ENCODE data around the gene RNF39.
A peak's percentile ranks its signal among the peaks of the same experiment; 100 is the strongest.

The RNF39 gene

DNA sequence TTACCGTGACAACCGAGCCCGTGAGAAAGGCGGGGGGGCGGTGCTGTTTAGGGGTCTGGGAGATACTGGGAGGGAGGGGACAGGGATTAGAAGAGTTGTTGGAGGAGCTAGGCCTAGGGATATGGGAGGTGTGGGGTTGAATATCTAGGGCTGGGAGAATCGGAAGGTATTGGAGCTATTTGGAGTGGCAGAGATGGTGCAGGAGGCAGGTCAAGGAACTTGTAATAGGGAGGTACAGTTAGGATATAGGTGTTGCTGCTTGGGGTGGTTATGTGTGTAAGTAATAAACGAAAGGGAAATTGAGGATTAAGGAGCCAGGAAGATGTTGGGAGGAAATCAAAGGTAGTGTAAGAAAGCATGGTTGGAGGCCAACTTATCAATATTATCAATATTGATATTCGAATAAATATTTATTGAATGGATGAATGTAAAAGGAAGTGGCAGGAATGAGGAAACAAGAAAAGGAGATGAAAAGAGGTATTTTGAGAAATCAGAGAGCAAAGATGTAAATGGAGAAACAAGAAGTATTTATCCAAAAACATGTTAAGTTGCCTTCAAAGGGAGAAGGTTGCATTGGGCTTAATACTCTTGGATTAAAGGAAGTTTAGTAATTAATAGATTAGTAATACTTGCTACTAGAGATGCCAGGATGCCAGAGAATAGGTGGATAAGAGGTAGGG lies 8.0 kb downstream of the RNF39 start:
- Histone ChIP-seq H3K36me3 (replicated peaks; ENCODE audit: insufficient read depth, low read length) (no peaks in the 10 kb centered on the region), H3K9me2 (replicated peaks; ENCODE audit: insufficient read depth, low read length) (no peaks in the 10 kb centered on the region), H4K20me1 (ENCODE audit: insufficient read depth, low read length) (no peaks in the 10 kb centered on the region), H3F3A (ENCODE audit: insufficient read depth, low read length) (peaks cover 13% of the 10 kb centered on the region), H3K9me3 (replicated peaks; ENCODE audit: insufficient read depth, low read length) (no peaks in the 10 kb centered on the region), H3K27ac (ENCODE audit: low read length) (peak overlapping the region; percentile 86; the same call in 1 of the 2 replicates), H3K27me3 (replicated peaks; ENCODE audit: insufficient read depth, low read length) (no peaks in the 10 kb centered on the region), H3K4me1 (ENCODE audit: low read length) (peaks cover 10% of the 10 kb centered on the region; the same call in 1 of the 2 replicates), H3K4me3 (ENCODE audit: low read length) (peak overlapping the region; percentile 73), H3K79me2 (ENCODE audit: low read length) (peaks cover 18% of the 10 kb centered on the region), H2AFZ (ENCODE audit: low read length) (peak overlapping the region; percentile 54), H3K9ac (ENCODE audit: low read length) (peak overlapping the region; percentile 64), H3K4me2 (ENCODE audit: low read depth, low read length) (peak overlapping the region; percentile 63)
- no peak for DNase-seq
- no peak for TF ChIP-seq CTCF (IDR thresholded peaks at IDR 0.05; ENCODE audit: low read length)
- TF ChIP-seq EZH2phosphoT487 (IDR thresholded peaks at IDR 0.05; ENCODE audit: low read length) = no peak
- TF ChIP-seq EZH2 (optimal IDR thresholded peaks at IDR 0.05; ENCODE audit: low read depth, low read length) = no peak

DNA sequence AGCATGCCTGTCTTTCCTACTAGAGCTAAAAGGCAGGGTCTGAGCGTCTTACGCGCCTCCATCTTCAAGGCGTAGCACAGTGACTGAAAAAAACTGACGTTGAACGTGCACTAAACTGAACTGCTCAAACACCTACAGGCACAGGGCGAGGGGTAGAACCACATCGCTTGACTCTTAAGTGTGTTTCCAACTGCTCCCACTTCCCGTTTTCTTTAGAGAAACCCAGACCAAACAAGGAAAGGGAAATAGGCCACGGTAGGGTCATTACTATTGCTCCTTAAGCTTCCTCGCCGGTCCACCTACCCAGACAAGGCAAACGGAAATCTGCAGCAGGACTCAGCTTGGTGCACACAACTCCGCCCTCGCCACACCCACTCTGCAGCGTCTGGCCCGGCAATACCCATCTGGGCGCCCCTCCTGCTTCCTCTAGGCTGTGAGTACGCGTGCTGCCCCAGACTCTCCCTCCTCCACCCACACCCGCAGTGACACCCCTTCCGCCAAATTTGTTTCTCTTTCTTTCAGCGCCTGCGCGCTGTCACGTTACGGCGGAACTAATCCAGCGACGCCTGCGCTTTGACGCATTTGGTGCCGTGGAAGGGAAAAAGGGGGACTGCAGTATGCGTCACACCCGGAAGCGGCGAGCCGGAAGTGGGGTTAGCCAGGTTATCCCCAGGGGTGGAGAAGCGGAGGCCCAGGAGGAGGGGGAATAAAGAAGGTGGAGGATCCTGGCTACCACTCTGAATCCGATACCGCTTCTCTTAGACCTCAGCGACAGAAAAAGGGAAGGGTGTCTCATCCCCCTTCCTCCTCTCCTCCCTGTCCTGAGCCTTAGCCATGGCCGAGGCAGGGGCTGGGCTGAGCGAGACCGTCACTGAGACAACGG lies 8.8 kb downstream of the RNF39 start, which contains the start of gene PPP1R11:
Gene PPP1R11, plus strand, starts transcription at position 622 of the 883 bp plus-strand sequence. Its CDS starts 213 bp downstream, at position 835.
- H3K9me3 ChIP-seq (replicated peaks; ENCODE audit: insufficient read depth, low read length) = no peaks in the 10 kb centered on the region
- H3F3A ChIP-seq (ENCODE audit: insufficient read depth, low read length) = peaks cover 13% of the 10 kb centered on the region
- peaks cover 22% of the 10 kb centered on the region for H3K79me2 ChIP-seq (ENCODE audit: low read length)
- H3K9ac ChIP-seq (ENCODE audit: low read length) = peak within 1 kb of the TSS; percentile 68
- peak within 1 kb of the TSS; percentile 83 for H3K4me2 ChIP-seq (ENCODE audit: low read depth, low read length)
- H3K4me1 ChIP-seq (ENCODE audit: low read length) = peaks cover 14% of the 10 kb centered on the region
- peak within 1 kb of the TSS; percentile 94 for H2AFZ ChIP-seq (ENCODE audit: low read length)
- DNase-seq = peak; percentile 98
- H3K4me3 ChIP-seq (ENCODE audit: low read length) = peak within 1 kb of the TSS; percentile 73
- no peaks in the 10 kb centered on the region for H3K27me3 ChIP-seq (replicated peaks; ENCODE audit: insufficient read depth, low read length)
- H3K36me3 ChIP-seq (replicated peaks; ENCODE audit: insufficient read depth, low read length) = no peaks in the 10 kb centered on the region
- H3K27ac ChIP-seq (ENCODE audit: low read length) = peak within 1 kb of the TSS; percentile 86
- H4K20me1 ChIP-seq (ENCODE audit: insufficient read depth, low read length) = no peaks in the 10 kb centered on the region
- TF ChIP-seq EZH2phosphoT487 (IDR thresholded peaks at IDR 0.05; ENCODE audit: low read length) (no peak), CTCF (IDR thresholded peaks at IDR 0.05; ENCODE audit: low read length) (no peak), EZH2 (optimal IDR thresholded peaks at IDR 0.05; ENCODE audit: low read depth, low read length) (no peak)
- no peaks in the 10 kb centered on the region for H3K9me2 ChIP-seq (replicated peaks; ENCODE audit: insufficient read depth, low read length)

GRCh38 chr6:30066082-30066481 lies 9.5 kb downstream of the RNF39 start:
- H3K36me3 ChIP-seq (replicated peaks; ENCODE audit: insufficient read depth, low read length) = no peaks in the 10 kb centered on the region
- H3K4me3 ChIP-seq (ENCODE audit: low read length) = peak overlapping the region; percentile 71
- peak overlapping the region; percentile 83 for H3K4me2 ChIP-seq (ENCODE audit: low read depth, low read length)
- DNase-seq = peak; percentile 15
- H3K9me2 ChIP-seq (replicated peaks; ENCODE audit: insufficient read depth, low read length) = no peaks in the 10 kb centered on the region
- no peaks in the 10 kb centered on the region for H3K9me3 ChIP-seq (replicated peaks; ENCODE audit: insufficient read depth, low read length)
- peak overlapping the region; percentile 86; the same call in 1 of the 2 replicates for H3K27ac ChIP-seq (ENCODE audit: low read length)
- H3K9ac ChIP-seq (ENCODE audit: low read length) = peak overlapping the region; percentile 68; the same call in 1 of the 2 replicates
- H3K27me3 ChIP-seq (replicated peaks; ENCODE audit: insufficient read depth, low read length) = no peaks in the 10 kb centered on the region
- no peak for TF ChIP-seq EZH2 (optimal IDR thresholded peaks at IDR 0.05; ENCODE audit: low read depth, low read length)
- TF ChIP-seq CTCF (IDR thresholded peaks at IDR 0.05; ENCODE audit: low read length) = no peak
- TF ChIP-seq EZH2phosphoT487 (IDR thresholded peaks at IDR 0.05; ENCODE audit: low read length) = no peak
- H2AFZ ChIP-seq (ENCODE audit: low read length) = peak overlapping the region; percentile 94
- peaks cover 13% of the 10 kb centered on the region for H3F3A ChIP-seq (ENCODE audit: insufficient read depth, low read length)
- H4K20me1 ChIP-seq (ENCODE audit: insufficient read depth, low read length) = no peaks in the 10 kb centered on the region
- H3K79me2 ChIP-seq (ENCODE audit: low read length) = peaks cover 29% of the 10 kb centered on the region
- peaks cover 15% of the 10 kb centered on the region for H3K4me1 ChIP-seq (ENCODE audit: low read length)
